ENCODE measurements around the gene RPL36A.

RPL36A gene

GRCh38 chrX:101390664-101391525 lies at the start of gene RPL36A:
Gene RPL36A, plus strand, starts transcription at chrX:101391011. Its CDS starts 33 bp downstream, at chrX:101391044.
- FAIRE-seq: no peak

- no peak for FAIRE-seq
These were observed 42.9 kb upstream of the RPL36A start for GRCh38 chrX:101347859-101348451.

- FAIRE-seq: no peak
These were observed 42.2 kb upstream of the RPL36A start, which contains the start of gene TIMM8A for GRCh38 chrX:101348452-101349192. Gene TIMM8A, minus strand, starts transcription at chrX:101348742. Its CDS starts 78 bp downstream, at chrX:101348664.

- FAIRE-seq: no peak
These were observed 41.6 kb upstream of the RPL36A start for GRCh38 chrX:101349193-101349562.

GRCh38 chrX:101357166-101357795 lies 33.5 kb upstream of the RPL36A start:
- peak; percentile 34 for FAIRE-seq

GRCh38 chrX:101359966-101360365 lies 30.8 kb upstream of the RPL36A start:
- no peak for FAIRE-seq

- no peak for FAIRE-seq
These were observed 30.4 kb upstream of the RPL36A start for GRCh38 chrX:101360390-101360789.

GRCh38 chrX:101362116-101362515 lies 28.7 kb upstream of the RPL36A start:
- FAIRE-seq: no peak

GRCh38 chrX:101362757-101363156 lies 28.1 kb upstream of the RPL36A start:
- no peak for FAIRE-seq

- no peak for FAIRE-seq
These were observed 25.5 kb upstream of the RPL36A start for GRCh38 chrX:101365301-101365795.

GRCh38 chrX:101368800-101369199 lies 22.0 kb upstream of the RPL36A start:
- no peak for FAIRE-seq

GRCh38 chrX:101369687-101370086 lies 21.1 kb upstream of the RPL36A start:
- no peak for FAIRE-seq

- FAIRE-seq: no peak
These were observed 19.8 kb upstream of the RPL36A start for GRCh38 chrX:101370888-101371504.

GRCh38 chrX:101377547-101377946 lies 13.3 kb upstream of the RPL36A start:
- no peak for FAIRE-seq

- no peak for FAIRE-seq
These were observed 7.1 kb upstream of the RPL36A start for GRCh38 chrX:101383679-101384205.

- FAIRE-seq: no peak
These were observed 5.7 kb upstream of the RPL36A start for GRCh38 chrX:101385026-101385684.

GRCh38 chrX:101385795-101386541 lies 4.8 kb upstream of the RPL36A start, which contains the start of gene BTK:
Gene BTK, minus strand, starts transcription at chrX:101386191. Its CDS starts 10,907 bp downstream, at chrX:101375284.
- FAIRE-seq: no peak

GRCh38 chrX:101386542-101386885 lies 4.3 kb upstream of the RPL36A start:
- FAIRE-seq: no peak

GRCh38 chrX:101388604-101389003 lies 2.2 kb upstream of the RPL36A start:
- no peak for FAIRE-seq

GRCh38 chrX:101391831-101392230 lies 1.0 kb downstream of the RPL36A start:
- no peak for FAIRE-seq

All from TTC549 (cell line).